Panc1 (cell line): ENCODE data around the gene PRCD.
"Not testable (repeated sequence)": the region's sequence is repeated elsewhere in the genome, so short reads cannot be mapped to it uniquely, and the experiment has no call there.

ENCODE experiments used
- POLR2AphosphoS5 ChIP-seq: IDR thresholded peaks from 2 replicates; pipeline ENCODE4 v1.6.1; 2012; ENCODE audit warnings: mild to moderate bottlenecking, low read depth, low read length, moderate library complexity
- REST ChIP-seq, 2 experiments: IDR thresholded peaks; 2 replicates each; pipeline ENCODE4 v1.6.1; 2011 to 2012; ENCODE audit warnings: low read depth in 2 of 2, control low read depth in 1 of 2, low read length in 1 of 2, mild to moderate bottlenecking in 1 of 2, moderate library complexity in 1 of 2; ENCODE audit not compliant: insufficient read depth in 1 of 2
- SIN3A ChIP-seq: IDR thresholded peaks from 2 replicates; pipeline ENCODE4 v1.6.1; 2012; ENCODE audit warnings: low read depth, mild to moderate bottlenecking, low read length, moderate library complexity, borderline replicate concordance; ENCODE audit not compliant: insufficient read depth
- TCF7L2 ChIP-seq: IDR thresholded peaks from 2 replicates; pipeline ENCODE4 v1.6.1; 2011; ENCODE audit warnings: mild to moderate bottlenecking, low read depth, low read length, inconsistent platforms
- TF ChIP-seq, protein P1 (sequence below): fragments of 450-650 bp; IDR thresholded peaks from 2 replicates; pipeline ENCODE4 v1.5.1; 2017; ENCODE audit warnings: mild to moderate bottlenecking

GRCh38 chr17:76514355-76514754 lies 25.5 kb upstream of the PRCD start:
- TF ChIP-seq, protein P1, sequence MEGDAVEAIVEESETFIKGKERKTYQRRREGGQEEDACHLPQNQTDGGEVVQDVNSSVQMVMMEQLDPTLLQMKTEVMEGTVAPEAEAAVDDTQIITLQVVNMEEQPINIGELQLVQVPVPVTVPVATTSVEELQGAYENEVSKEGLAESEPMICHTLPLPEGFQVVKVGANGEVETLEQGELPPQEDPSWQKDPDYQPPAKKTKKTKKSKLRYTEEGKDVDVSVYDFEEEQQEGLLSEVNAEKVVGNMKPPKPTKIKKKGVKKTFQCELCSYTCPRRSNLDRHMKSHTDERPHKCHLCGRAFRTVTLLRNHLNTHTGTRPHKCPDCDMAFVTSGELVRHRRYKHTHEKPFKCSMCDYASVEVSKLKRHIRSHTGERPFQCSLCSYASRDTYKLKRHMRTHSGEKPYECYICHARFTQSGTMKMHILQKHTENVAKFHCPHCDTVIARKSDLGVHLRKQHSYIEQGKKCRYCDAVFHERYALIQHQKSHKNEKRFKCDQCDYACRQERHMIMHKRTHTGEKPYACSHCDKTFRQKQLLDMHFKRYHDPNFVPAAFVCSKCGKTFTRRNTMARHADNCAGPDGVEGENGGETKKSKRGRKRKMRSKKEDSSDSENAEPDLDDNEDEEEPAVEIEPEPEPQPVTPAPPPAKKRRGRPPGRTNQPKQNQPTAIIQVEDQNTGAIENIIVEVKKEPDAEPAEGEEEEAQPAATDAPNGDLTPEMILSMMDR, result not testable (repeated sequence)
- TF ChIP-seq TCF7L2; SIN3A; REST (IDR thresholded peaks at IDR 0.05; ENCODE audit: insufficient read depth in 1 of 2, low read depth in 2 of 2, low read length in 1 of 2); POLR2AphosphoS5: not testable (repeated sequence)
